ENCODE measurements around the gene SLC23A2. TPM values are rescaled to one million over a fixed set of nuclear protein-coding genes. Genes with fewer than 3 reads are reported as not detected.

Gene SLC23A2
- total RNA-seq, 1 donor from 2014 or later = 9.4 TPM

- ATAC-seq = no peak
These were observed 163.6 kb downstream of the SLC23A2 start for GRCh38 chr20:4837760-4838159.

DNA sequence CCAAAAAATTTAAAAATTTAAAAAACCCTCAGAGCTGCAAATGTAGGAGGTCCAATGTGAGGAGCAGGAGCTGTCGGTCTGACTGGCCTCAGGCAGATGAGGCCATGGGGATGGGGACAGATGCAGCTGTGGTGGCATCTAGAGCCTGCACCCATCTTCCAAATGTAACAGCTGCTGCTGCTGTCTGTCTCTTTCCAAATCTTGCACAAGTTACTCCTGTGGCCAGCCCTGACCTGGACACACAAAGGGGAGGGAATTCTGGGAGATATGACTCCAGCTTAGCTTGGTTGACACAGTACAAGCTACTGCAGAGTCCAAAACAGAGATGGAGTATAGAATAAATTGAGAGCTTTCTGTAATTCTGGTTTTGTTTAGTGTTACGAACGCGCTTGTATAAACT is 164.4 kb downstream of the SLC23A2 start:
- no peak for ATAC-seq

DNA sequence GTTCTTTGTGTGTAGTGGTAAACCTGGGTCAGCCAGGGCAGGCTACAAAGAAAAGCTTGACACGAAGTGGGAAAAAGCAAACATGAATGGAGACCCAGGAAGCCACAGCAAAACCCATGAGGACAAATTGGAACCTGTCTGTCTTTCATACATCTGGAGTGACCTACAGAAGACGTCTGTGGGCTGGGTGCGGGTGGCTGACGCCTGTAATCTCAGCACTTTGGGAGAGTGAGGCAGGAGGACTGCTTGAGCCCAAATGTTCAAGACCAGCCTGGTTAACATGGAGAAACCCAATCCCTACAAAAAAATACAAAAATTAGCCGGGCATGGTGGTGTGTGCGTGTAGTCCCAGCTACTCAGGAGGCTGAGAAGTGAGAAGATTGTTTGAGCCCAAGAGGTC is 164.8 kb downstream of the SLC23A2 start:
- ATAC-seq = no peak

- ATAC-seq = peak; percentile 22
These were observed 165.8 kb downstream of the SLC23A2 start for GRCh38 chr20:4835244-4836177.

DNA sequence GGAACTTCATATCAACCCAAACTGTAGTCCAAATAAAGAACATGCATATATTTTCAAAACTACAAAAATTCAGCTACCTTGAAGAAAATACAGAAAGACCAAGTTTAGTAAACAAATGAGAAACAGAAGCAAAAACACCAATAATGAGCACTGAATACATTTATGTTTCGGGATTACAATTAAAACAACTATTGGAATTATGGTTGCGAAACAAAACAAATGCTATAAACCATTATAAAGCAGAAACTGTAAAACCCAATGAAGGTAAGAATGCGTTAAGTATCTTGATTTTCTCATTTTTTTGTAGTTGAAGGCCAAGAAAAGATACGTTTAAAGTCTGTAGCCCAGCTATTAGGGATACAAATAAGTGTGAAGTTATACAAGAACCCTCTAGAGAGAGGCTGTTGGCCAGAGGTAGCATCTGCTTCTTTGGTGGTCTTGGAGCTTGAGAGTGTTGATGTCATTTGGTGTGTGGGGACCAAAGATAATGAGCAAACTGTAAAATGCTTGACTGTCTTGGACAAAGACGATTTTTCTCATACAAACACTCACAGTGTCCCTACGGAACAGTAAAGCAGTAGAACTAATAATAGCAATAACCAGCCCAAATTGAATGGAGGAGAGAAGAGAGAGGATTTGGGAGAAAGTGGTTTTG is 168.1 kb downstream of the SLC23A2 start:
- ATAC-seq = no peak

GRCh38 chr20:4832469-4832868 is 168.8 kb downstream of the SLC23A2 start:
- ATAC-seq = no peak

DNA sequence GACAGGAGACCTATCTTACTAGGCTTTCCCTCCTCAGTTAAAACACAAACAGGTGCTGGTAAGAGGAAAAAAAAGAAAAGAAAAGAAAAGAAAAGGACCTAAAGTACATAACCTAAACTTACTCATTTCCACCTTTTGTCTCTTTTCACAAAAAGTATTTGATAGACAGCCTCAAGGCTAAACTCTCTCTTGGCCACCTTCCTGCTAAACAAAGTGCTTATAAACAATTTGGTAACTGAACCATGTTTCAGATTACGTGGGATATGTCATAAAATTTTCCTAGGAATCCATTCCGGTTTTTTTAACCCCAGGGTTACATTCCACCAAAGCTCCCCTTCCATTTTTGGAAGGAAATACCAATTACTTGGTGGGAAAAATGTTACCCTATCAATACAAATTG is 170.6 kb downstream of the SLC23A2 start:
- ATAC-seq = no peak

GRCh38 chr20:4830259-4830658 is 171.1 kb downstream of the SLC23A2 start:
- no peak for ATAC-seq

- no peak for ATAC-seq
These were observed 171.6 kb downstream of the SLC23A2 start for GRCh38 chr20:4829514-4830215.

- peak; percentile 23 for ATAC-seq
These were observed 172.3 kb downstream of the SLC23A2 start for GRCh38 chr20:4828830-4829513.

GRCh38 chr20:4821590-4821989 is 179.7 kb downstream of the SLC23A2 start:
- ATAC-seq = no peak

GRCh38 chr20:4820806-4821518 is 180.3 kb downstream of the SLC23A2 start:
- no peak for ATAC-seq

DNA sequence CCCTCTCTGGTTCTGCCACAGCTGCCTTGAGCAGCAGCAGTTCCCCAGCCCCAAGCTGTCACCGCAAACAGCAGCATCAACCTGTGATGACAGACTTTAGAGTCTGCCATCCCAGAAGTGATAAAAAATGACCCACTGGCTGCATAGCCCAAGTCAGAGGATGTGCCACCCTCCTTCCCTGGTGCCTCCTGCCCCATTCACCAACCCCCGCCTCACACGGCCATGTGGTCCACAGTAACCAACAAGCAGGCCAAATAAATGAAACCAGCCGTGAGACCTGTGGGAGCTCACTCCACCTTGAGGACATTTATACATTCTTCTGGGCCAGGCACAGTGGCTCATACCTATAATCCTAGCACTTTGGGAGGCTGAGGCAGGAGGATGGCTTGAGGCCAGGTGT is 181.4 kb downstream of the SLC23A2 start:
- no peak for ATAC-seq

DNA sequence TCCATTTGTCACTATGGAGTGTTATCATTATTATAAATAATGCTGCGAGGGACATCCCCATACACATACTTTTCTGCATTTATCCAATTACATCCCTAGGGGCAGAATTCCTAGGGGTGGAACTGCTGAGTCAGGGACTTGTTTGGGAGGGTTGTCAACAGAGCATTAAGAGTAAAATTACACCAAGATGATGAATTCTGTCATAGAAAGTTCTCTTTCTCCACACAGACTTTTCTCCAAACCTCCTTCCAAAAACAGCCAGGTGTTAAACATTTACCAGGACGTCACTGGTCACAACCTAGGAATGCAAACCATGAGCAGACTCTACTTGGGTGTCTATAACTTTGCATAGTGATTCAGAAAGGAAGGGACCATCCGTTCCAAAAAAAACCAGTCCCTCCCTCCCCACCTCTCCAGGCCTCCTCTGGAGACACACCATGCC is 184.1 kb downstream of the SLC23A2 start:
- no peak for ATAC-seq

DNA sequence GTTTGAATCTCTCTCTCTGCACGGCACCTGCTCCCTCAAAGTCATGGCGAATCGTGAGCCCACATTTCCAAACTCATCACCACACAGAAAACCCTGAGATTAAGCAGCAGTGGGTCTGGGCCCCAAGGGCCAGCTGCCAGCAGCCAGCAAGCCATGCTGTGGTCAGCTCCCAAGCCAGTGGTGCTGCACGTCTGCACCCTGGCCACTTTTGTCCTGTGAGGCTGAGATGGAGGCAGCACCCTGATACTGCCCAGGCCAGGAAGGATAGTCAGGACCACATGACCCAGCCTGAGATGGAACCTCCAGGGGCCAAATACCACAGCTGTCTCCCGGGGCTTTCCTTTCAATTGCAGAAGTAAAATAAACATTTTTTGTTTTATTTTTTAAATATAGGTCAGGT is 185.7 kb downstream of the SLC23A2 start:
- no peak for ATAC-seq

DNA sequence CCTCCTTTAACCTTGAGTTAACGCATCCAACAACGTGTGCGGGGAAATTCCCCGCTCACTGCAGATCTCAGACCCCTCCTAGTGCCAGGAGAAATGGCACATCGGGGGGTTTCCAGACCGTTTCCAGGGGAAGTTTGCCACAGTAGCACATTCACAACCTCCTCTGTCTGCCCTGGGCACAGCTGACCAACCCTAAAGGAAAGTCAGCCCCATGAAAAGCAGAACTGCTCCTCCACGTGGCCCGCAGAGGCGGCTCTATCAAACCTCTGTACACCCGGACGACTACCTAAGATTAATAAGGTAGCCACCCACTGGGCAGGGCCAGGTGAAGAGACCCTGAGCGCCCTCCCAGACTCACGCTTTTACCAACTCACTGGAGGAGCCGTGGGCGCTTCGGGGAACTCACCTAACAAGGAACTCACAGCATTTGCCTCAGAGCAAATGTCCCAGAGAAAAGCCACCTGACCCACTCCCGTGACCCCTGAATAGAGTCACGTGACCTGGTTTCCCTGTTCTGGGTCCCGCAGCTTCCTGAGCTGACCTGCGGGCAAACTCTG is 186.5 kb downstream of the SLC23A2 start:
- peak; percentile 45 for ATAC-seq

DNA sequence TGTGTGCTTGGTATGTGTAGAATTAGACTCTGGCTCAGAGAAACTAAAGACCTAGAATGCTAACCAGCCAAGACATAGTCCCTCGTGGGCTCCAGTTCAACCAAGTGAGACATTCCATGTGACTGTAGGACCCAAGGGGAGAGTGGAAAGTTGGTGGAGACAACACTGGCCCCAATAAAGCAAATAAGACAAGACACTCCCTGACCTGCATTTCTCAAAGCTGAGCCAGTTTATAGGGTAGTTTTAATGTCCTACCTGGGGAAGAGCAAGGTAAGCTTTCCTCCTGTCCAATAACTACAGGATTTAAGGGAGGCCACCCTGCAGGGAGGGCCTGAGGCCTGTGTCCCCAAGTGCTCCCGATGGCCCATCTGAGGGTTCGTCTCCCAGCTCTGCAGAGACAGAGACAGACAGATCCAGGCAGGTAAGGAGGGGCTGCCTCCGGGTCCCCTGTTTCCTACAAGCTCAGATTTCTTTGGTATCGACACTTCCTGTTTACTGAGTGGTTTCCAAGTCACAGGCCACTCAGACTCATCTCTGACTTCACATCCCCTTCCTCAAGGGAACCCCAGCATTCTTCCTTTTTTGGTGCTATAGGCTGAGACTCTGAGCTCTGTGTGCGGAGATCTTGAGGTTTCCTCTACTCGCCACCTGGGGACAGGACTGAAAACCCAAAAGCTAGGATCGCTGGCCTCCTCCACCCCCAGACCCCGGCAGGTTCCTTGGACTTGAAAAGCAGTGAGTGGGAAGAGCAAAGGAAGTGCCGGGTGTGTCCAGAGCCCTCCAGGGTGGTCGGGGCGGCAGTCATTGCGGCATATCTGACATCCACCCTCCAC is 187.2 kb downstream of the SLC23A2 start:
- peak; percentile 51 for ATAC-seq

DNA sequence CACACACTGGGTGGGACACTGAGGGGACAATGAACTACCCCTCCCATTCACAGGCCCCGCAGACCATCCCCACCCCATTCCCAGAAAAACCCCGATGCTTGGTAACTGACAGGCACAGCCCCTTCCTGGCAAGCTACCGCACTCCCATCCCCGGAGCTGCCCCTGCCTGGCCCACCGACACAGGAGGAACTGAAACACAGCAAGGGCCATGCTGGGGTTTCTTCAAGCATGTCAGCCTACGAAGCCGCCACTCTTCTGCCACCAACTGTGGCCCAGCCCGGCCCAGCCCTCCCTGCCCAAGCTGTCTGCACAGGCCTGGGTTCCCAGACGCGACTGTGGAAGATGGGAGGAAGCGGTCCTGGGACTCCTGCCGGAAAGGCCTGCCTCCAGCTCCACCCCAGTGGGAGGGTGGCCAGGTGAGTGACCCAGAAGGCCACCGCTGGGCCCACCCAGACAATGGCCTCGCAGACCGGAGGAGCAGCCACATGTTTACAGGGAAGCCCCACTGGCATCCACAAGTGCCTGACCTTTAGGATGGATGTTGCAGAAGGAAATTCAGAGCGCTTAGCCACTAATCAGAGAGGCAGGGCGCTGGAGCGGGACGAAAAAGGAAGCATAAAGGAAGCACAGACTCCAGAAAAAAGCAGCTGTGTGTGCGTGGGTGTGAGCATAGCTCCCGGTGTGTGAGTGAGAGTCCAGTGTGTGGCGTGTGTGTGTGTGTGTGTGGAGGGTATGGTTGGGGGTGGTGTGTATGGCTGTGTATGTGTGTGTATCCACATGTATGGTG is 188.0 kb downstream of the SLC23A2 start:
- peak; percentile 32 for ATAC-seq

- no peak for ATAC-seq
These were observed 188.7 kb downstream of the SLC23A2 start for GRCh38 chr20:4812641-4813075.

DNA sequence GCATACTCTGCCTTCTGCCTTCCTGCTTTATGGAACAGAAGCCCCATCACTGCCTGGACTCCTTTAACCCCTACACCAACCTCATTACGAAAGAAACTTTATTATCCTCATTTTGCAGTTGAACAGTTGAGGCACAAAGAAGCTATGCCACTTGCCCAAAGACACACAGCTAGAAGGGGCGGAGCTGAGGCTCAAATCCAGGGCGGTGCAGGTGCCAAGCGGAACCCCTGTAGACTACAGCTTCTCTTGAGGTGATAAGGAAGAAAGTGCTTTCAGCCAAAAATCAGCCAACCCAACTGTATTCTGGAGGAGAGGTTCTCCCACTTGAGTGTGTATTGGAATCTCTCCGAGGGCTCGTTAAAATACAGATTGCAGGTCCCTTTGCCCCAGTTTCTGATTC is 189.1 kb downstream of the SLC23A2 start:
- no peak for ATAC-seq

Measured in esophagus mucosa (tissue), 1 donor.